PC-3 (cell line): ENCODE results near the gene LGI2. TPM values are rescaled to one million over a fixed set of nuclear protein-coding genes. Genes with fewer than 3 reads are reported as not detected.

ENCODE experiments used
- ATAC-seq: fragments of 200-7000 bp; cut with Tn5 transposase; 2 replicates; pipeline ENCODE4 v1.9.1; 2020; ENCODE audit warnings: mild to moderate bottlenecking, moderate library complexity
- BruUV-seq: library from RNA; stranded (reverse); fragments of 400-500 nt; replicated peaks from 2 replicates; lab custom pipeline; 2021; lab: Mats Ljungman, UMichigan
- CTCF ChIA-PET: fragments of 300-600 bp; sonication (Branson Sonifier 250); formaldehyde crosslinking; loops from one replicate; lab custom pipeline; 2022; ENCODE audit warnings: antibody characterized with exemption; lab: Charles Lee
- POLR2A ChIA-PET: fragments of 300-600 bp; sonication (Branson Sonifier 250); formaldehyde crosslinking; loops from one replicate; lab custom pipeline; 2022; ENCODE audit warnings: antibody characterized with exemption; ENCODE audit not compliant: unreplicated experiment; lab: Charles Lee
- DNase-seq: peaks from one replicate; pipeline ENCODE4 v3.0.0-alpha.2; 2015
- H2AFZ ChIP-seq: fragments of 300-600 bp; sonication (generic); 2 replicates; pipeline ENCODE4 v1.6.0; 2016; ENCODE audit warnings: antibody characterized with exemption, low read length
- H3F3A ChIP-seq: fragments of 300-600 bp; sonication (generic); one replicate; pipeline ENCODE4 v1.6.0; 2017; ENCODE audit warnings: antibody characterized with exemption, low read length, control low read depth, mild to moderate bottlenecking; ENCODE audit not compliant: unreplicated experiment
- H3K27ac ChIP-seq: fragments of 300-600 bp; sonication (generic); 2 replicates; pipeline ENCODE4 v1.5.1; 2016; ENCODE audit warnings: mild to moderate bottlenecking, low read length
- H3K27me3 ChIP-seq: fragments of 300-600 bp; sonication (generic); 2 replicates; pipeline ENCODE4 v1.6.1; 2016; ENCODE audit warnings: low read length, mixed read lengths
- H3K36me3 ChIP-seq: fragments of 300-600 bp; sonication (generic); 2 replicates; pipeline ENCODE4 v1.6.1; 2016; ENCODE audit warnings: low read depth, mixed run types, low read length, mixed read lengths
- H3K4me1 ChIP-seq: fragments of 300-600 bp; sonication (generic); 2 replicates; pipeline ENCODE4 v1.5.1; 2016; ENCODE audit warnings: low read length; ENCODE audit not compliant: insufficient read depth
- H3K4me2 ChIP-seq: fragments of 300-600 bp; sonication (generic); 2 replicates; pipeline ENCODE4 v1.6.0; 2016; ENCODE audit warnings: low read length
- H3K4me3 ChIP-seq: fragments of 300-600 bp; sonication (generic); 2 replicates; pipeline ENCODE4 v1.5.1; 2016; ENCODE audit warnings: mild to moderate bottlenecking, low read length, mixed read lengths
- H3K79me2 ChIP-seq: fragments of 300-600 bp; sonication (generic); 2 replicates; pipeline ENCODE4 v1.6.1; 2017; ENCODE audit warnings: low read length, mixed read lengths
- H3K9ac ChIP-seq: fragments of 300-600 bp; sonication (generic); 2 replicates; pipeline ENCODE4 v1.6.0; 2016; ENCODE audit warnings: mild to moderate bottlenecking, low read length
- H3K9me2 ChIP-seq: fragments of 300-600 bp; sonication (generic); replicated peaks from 2 replicates; pipeline ENCODE4 v1.6.1; 2016; ENCODE audit warnings: mixed run types, low read length, mixed read lengths
- H3K9me3 ChIP-seq: fragments of 300-600 bp; sonication (generic); 2 replicates; pipeline ENCODE4 v1.6.1; 2016; ENCODE audit warnings: low read length, mixed read lengths
- H4K20me1 ChIP-seq: fragments of 300-600 bp; sonication (generic); 2 replicates; pipeline ENCODE4 v1.6.1; 2016; ENCODE audit warnings: low read length, mixed read lengths
- EZH2 ChIP-seq: fragments of 300-600 bp; sonication (generic); IDR thresholded peaks from one replicate; pipeline ENCODE4 v1.6.1; 2017; ENCODE audit warnings: antibody characterized with exemption, mild to moderate bottlenecking, low read length; ENCODE audit not compliant: unreplicated experiment
- EZH2phosphoT487 ChIP-seq: fragments of 300-600 bp; sonication (generic); IDR thresholded peaks from 2 replicates; pipeline ENCODE4 v1.6.1; 2018; ENCODE audit warnings: mild to moderate bottlenecking, antibody characterized with exemption, low read length, borderline replicate concordance
- intact Hi-C: fragments of 100-400 bp; cut with micrococcal nuclease; formaldehyde crosslinking; loops from 2 replicates; pipeline ENCODE4 v1.9.0; 2023
- total RNA-seq: library from RNA; depleted of rRNA; stranded (reverse); fragments of >200 nt; gene quantifications from 2 replicates; pipeline ENCODE4 v1.2.3, GENCODE V29; 2014
- TF ChIP-seq, protein P1 (sequence below): fragments of 300-600 bp; sonication (generic); conservative IDR thresholded peaks from 2 replicates; pipeline ENCODE4 v1.5.1; 2017; ENCODE audit warnings: antibody characterized with exemption, low read depth, mild to moderate bottlenecking, low read length

Gene LGI2
- total RNA-seq, 1 experiment from 2014 or later, result 0.18 TPM

DNA sequence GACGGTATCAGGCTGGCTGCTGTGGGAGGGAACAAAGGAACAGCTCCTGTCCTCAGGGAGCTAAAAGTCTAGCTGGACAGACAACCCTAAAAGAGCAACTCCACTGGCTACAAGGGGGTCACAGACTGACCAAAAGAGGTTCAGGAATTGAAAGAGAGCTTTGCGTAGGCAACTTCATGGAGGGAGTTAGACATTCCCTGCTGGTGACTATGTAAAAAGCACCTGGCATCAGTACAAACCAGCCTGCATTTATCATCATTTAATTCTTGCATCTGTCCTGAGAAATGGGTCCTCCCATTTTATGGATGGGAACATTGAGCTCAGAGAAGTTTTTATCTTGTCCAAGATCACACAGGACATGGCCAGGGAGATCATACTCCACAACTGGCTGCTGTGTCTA is 1.4 kb upstream of the LGI2 start:
- no peak overlapping the region for H3K4me3 ChIP-seq
- BruUV-seq, result no TSS peak
- H3K4me1 ChIP-seq, result no peaks in the 10 kb centered on the region
- H4K20me1 ChIP-seq, result no peaks in the 10 kb centered on the region
- no peak overlapping the region for H2AFZ ChIP-seq
- H3K4me2 ChIP-seq, result no peak overlapping the region
- POLR2A ChIA-PET, result no interaction called here
- no peaks in the 10 kb centered on the region for H3K36me3 ChIP-seq
- no peak overlapping the region for H3K27ac ChIP-seq
- peaks cover 32% of the 10 kb centered on the region for H3K27me3 ChIP-seq
- CTCF ChIA-PET, result no interaction called here
- DNase-seq, result peak; percentile 23
- no peaks in the 10 kb centered on the region for H3F3A ChIP-seq
- no peak for ATAC-seq
- H3K9me3 ChIP-seq, result no peaks in the 10 kb centered on the region
- intact Hi-C loops, result no loop called here
- H3K79me2 ChIP-seq, result no peaks in the 10 kb centered on the region
- no peak overlapping the region for H3K9ac ChIP-seq
- no peaks in the 10 kb centered on the region for H3K9me2 ChIP-seq
- TF ChIP-seq EZH2, result no peak
- TF ChIP-seq, protein P1, sequence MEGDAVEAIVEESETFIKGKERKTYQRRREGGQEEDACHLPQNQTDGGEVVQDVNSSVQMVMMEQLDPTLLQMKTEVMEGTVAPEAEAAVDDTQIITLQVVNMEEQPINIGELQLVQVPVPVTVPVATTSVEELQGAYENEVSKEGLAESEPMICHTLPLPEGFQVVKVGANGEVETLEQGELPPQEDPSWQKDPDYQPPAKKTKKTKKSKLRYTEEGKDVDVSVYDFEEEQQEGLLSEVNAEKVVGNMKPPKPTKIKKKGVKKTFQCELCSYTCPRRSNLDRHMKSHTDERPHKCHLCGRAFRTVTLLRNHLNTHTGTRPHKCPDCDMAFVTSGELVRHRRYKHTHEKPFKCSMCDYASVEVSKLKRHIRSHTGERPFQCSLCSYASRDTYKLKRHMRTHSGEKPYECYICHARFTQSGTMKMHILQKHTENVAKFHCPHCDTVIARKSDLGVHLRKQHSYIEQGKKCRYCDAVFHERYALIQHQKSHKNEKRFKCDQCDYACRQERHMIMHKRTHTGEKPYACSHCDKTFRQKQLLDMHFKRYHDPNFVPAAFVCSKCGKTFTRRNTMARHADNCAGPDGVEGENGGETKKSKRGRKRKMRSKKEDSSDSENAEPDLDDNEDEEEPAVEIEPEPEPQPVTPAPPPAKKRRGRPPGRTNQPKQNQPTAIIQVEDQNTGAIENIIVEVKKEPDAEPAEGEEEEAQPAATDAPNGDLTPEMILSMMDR, result no peak
- TF ChIP-seq EZH2phosphoT487, result no peak

DNA sequence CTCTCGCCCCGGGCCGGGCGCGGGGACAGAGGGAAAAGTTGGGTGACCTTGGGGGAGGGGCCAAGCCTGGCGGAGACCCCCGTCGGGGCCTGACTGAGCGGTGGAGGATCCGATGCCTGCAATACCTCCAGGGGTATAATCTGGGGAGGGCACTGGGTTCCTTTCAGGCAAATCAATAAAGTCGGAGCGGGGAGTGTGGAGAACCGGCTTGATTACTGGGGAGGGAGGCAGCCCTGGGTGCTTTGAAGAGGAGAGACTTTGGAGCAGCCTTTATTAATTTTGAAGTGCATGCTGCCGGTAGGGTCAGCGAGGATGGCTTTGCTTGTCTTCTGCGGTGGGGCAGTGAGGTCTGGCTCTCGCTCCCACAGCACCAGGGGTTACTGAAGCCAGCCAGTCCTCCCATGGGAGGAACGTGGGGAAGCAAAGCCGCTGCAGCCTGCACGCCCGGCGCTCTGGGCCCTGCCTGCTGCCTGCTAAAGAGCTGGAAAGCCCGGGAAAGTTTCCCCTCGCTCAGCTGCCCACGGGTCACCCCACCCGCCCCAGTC is 403 bp upstream of the LGI2 start:
- Histone ChIP-seq H4K20me1 (no peaks in the 10 kb centered on the region), H3K27ac (no peak overlapping the region), H3K9ac (no peak overlapping the region), H3K9me3 (no peaks in the 10 kb centered on the region), H3K36me3 (no peaks in the 10 kb centered on the region), H3K9me2 (no peaks in the 10 kb centered on the region), H3K4me1 (no peaks in the 10 kb centered on the region), H2AFZ (0 out of 2 replicates have a peak overlapping the region, but pooled peaks have one; percentile 48), H3K4me2 (peak overlapping the region; percentile 68), H3K79me2 (no peaks in the 10 kb centered on the region), H3K27me3 (peaks cover 34% of the 10 kb centered on the region), H3K4me3 (peak overlapping the region; percentile 56; the same call in 1 of the 2 replicates), H3F3A (no peaks in the 10 kb centered on the region)
- intact Hi-C loops, result no loop called here
- no TSS peak for BruUV-seq
- peak; percentile 43 for ATAC-seq
- TF ChIP-seq, protein P1, result no peak
- TF ChIP-seq EZH2phosphoT487 (no peak), EZH2 (no peak)
- POLR2A ChIA-PET, result no interaction called here
- DNase-seq, result no peak
- CTCF ChIA-PET, result no interaction called here

DNA sequence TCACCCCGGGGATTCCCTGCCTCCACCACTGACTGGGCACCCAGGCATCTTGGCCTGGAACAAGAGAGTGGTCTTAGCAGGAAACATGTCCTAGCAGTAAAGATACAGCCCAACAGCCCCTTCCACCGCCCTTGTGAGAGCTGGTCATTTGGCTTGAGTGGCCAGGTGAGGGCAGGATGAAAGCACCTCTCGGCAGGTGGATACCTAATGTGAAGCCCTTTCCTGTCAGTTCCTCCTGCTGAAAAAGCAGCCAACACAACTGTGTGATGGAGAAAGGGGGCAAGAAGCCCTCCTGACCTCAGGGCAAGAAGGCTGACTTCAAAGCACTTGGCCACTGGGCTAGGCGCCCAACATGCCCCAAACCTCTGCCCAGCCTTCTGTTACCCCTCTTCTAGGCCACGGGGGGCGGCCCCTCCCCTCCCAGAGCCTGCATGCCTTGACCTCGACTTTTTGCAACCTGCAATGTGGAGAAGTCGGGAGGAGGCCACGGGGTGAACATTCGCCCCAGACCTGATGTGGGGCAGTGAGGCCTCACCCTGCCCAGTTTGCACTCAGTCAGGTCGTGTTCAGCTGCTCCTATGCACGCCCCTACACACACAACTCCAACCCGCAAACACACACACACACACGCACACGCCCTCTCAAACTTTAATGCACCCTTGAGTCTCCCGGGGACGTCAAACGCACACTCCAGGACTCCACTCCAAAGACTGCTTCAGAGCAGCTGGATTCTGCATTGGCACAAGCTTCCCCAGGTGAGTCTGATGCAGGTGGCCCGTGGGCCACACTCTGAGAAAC is 1.1 kb downstream of the LGI2 start:
- ChIA-PET POLR2A (no interaction called here), CTCF (no interaction called here)
- peak overlapping the region; percentile 64 for H3K4me2 ChIP-seq
- no peak overlapping the region for H3K9ac ChIP-seq
- no peaks in the 10 kb centered on the region for H3K4me1 ChIP-seq
- DNase-seq, result no peak
- TF ChIP-seq EZH2 (no peak), EZH2phosphoT487 (no peak)
- TF ChIP-seq, protein P1, result no peak
- no peak overlapping the region for H3K27ac ChIP-seq
- no peaks in the 10 kb centered on the region for H4K20me1 ChIP-seq
- H3K4me3 ChIP-seq, result peak overlapping the region; percentile 43; the same call in 1 of the 2 replicates
- no peaks in the 10 kb centered on the region for H3K9me2 ChIP-seq
- no TSS peak for BruUV-seq
- H3K79me2 ChIP-seq, result no peaks in the 10 kb centered on the region
- H3F3A ChIP-seq, result no peaks in the 10 kb centered on the region
- H3K36me3 ChIP-seq, result no peaks in the 10 kb centered on the region
- intact Hi-C loops, result no loop called here
- no peak overlapping the region for H2AFZ ChIP-seq
- no peak for ATAC-seq
- peaks cover 26% of the 10 kb centered on the region for H3K27me3 ChIP-seq
- H3K9me3 ChIP-seq, result no peaks in the 10 kb centered on the region
